Testis (tissue), 3 donors: ENCODE data around the gene GARNL3. TPM values are rescaled to one million over a fixed set of nuclear protein-coding genes. Genes with fewer than 3 reads are reported as not detected.

Source experiments
- DNase-seq: peaks from one replicate; pipeline ENCODE4 v3.0.0-alpha.2; 2019
- H3K27ac ChIP-seq, 2 donors: fragments of 200-600 bp; sonication (generic); one replicate each; pipeline ENCODE4 v1.5.1; 2019
- H3K27me3 ChIP-seq: fragments of 200-600 bp; sonication (generic); one replicate; pipeline ENCODE4 v1.5.1; 2019
- H3K36me3 ChIP-seq: fragments of 200-600 bp; sonication (generic); one replicate; pipeline ENCODE4 v1.5.1; 2017; ENCODE audit warnings: low read depth; ENCODE audit errors: missing control alignments
- H3K4me1 ChIP-seq: fragments of 200-600 bp; sonication (generic); one replicate; pipeline ENCODE4 v1.5.1; 2019
- H3K4me3 ChIP-seq, 2 donors: fragments of 200-600 bp; sonication (generic); one replicate each; pipeline ENCODE4 v1.5.1; 2017 to 2019
- H3K9me3 ChIP-seq: fragments of 200-600 bp; sonication (generic); one replicate; pipeline ENCODE4 v1.5.1; 2017
- CTCF ChIP-seq, 3 experiments: fragments of 450-650 bp in 2 of 3; fragments of 200-600 bp in 1 of 3; sonication (generic) in 1 of 3; IDR thresholded peaks; one replicate each; pipeline ENCODE4 v1.5.1; 2016 to 2019; ENCODE audit warnings: antibody characterized with exemption in 3 of 3, mild to moderate bottlenecking in 2 of 3, moderate library complexity in 1 of 3
- POLR2A ChIP-seq: fragments of 450-650 bp; IDR thresholded peaks from one replicate; pipeline ENCODE4 v1.6.1; 2017; ENCODE audit warnings: antibody characterized with exemption, mild to moderate bottlenecking, moderate library complexity
- WGBS, 2 donors: methylation state at CpG; one replicate each; pipeline ENCODE4 v1.1.5; 2018; 5-methylcytosine and 5-hydroxymethylcytosine counted together
- intact Hi-C: fragments of 100-400 bp; cut with DNase I; formaldehyde crosslinking; loops from one replicate; pipeline ENCODE4 v1.15.1; 2023; ENCODE audit warnings: low total_unique reads
- polyA plus RNA-seq: library from polyadenylated mRNA; stranded (reverse); fragments of 350-450 nt; fragmentation: Illumina TruSeq; extraction: RNeasy Lipid Tissue Mini Kit (QIAGEN cat#74804); gene quantifications from one replicate; pipeline ENCODE4 v1.2.3, GENCODE V29; 2014; ENCODE audit warnings: low read depth, low replicate concordance; ENCODE audit not compliant: insufficient read depth
- total RNA-seq, 2 donors: library from RNA; depleted of rRNA; stranded (reverse); fragments of >200 nt; gene quantifications; one replicate each; pipeline ENCODE4 v1.2.3, GENCODE V29; 2016

GARNL3 gene
- total and polyA plus RNA-seq, 3 donors from 2014 or later, result 12.9 to 42.8 (median 25.9) TPM

- TF ChIP-seq CTCF (IDR thresholded peaks at IDR 0.05) (no peak), POLR2A (no peak)
- no peak overlapping the region for H3K27ac ChIP-seq
- no peaks in the 10 kb centered on the region for H3K36me3 ChIP-seq
- H3K4me3 ChIP-seq, result no peak overlapping the region
- 91 to 97% methylated on average over 4 of the region's 4 CpGs for WGBS, 2 donors
- no peaks in the 10 kb centered on the region for H3K27me3 ChIP-seq
- intact Hi-C loops, result no loop called here
- H3K4me1 ChIP-seq, result peaks cover 15% of the 10 kb centered on the region
- no peaks in the 10 kb centered on the region for H3K9me3 ChIP-seq
- DNase-seq, result no peak
These were observed 34.7 kb upstream of the GARNL3 start for GRCh38 chr9:127229691-127230417.

- peaks cover 15% of the 10 kb centered on the region for H3K4me1 ChIP-seq
- 86 to 88% methylated on average over 3 of the region's 3 CpGs for WGBS, 2 donors
- H3K4me3 ChIP-seq, result no peak overlapping the region
- no peaks in the 10 kb centered on the region for H3K27me3 ChIP-seq
- H3K36me3 ChIP-seq, result no peaks in the 10 kb centered on the region
- no peak for TF ChIP-seq POLR2A
- no peak for TF ChIP-seq CTCF (IDR thresholded peaks at IDR 0.05)
- intact Hi-C loops, result no loop called here
- no peak overlapping the region for H3K27ac ChIP-seq
- no peaks in the 10 kb centered on the region for H3K9me3 ChIP-seq
- DNase-seq, result no peak
These were observed 32.9 kb upstream of the GARNL3 start for GRCh38 chr9:127231666-127232065.

GRCh38 chr9:127232833-127233549, 31.6 kb upstream of the GARNL3 start:
- DNase-seq, result no peak
- 80 to 87% methylated on average over 4 of the region's 4 CpGs for WGBS, 2 donors
- Histone ChIP-seq H3K27ac (peak overlapping the region; percentile 15 to 82), H3K9me3 (no peaks in the 10 kb centered on the region), H3K36me3 (no peaks in the 10 kb centered on the region), H3K4me1 (peaks cover 15% of the 10 kb centered on the region), H3K4me3 (no peak overlapping the region), H3K27me3 (no peaks in the 10 kb centered on the region)
- TF ChIP-seq POLR2A (no peak), CTCF (IDR thresholded peaks at IDR 0.05) (no peak)
- intact Hi-C loops, result no loop called here

- 32 to 34% methylated on average over 4 of the region's 4 CpGs for WGBS, 2 donors
- TF ChIP-seq POLR2A (no peak), CTCF (IDR thresholded peaks at IDR 0.05) (no peak)
- Histone ChIP-seq H3K27ac (peak overlapping the region; percentile 15 to 82), H3K36me3 (no peaks in the 10 kb centered on the region), H3K9me3 (no peaks in the 10 kb centered on the region), H3K27me3 (no peaks in the 10 kb centered on the region), H3K4me3 (no peak overlapping the region), H3K4me1 (peaks cover 15% of the 10 kb centered on the region)
- DNase-seq, result no peak
- intact Hi-C loops, result no loop called here
These were observed 31.0 kb upstream of the GARNL3 start for GRCh38 chr9:127233550-127233949.
